ENCODE measurements around the gene CAPZA1.

The CAPZA1 gene

GRCh38 chr1:112678605-112679004, 59.0 kb downstream of the CAPZA1 start:
- no peak for DNase-seq

GRCh38 chr1:112685913-112686312, 66.3 kb downstream of the CAPZA1 start:
- no peak for DNase-seq

GRCh38 chr1:112686417-112686816, 66.8 kb downstream of the CAPZA1 start:
- no peak for DNase-seq

GRCh38 chr1:112686835-112687234, 67.2 kb downstream of the CAPZA1 start:
- no peak for DNase-seq

GRCh38 chr1:112687361-112687760, 67.7 kb downstream of the CAPZA1 start:
- no peak for DNase-seq

GRCh38 chr1:112687785-112688496, 68.3 kb downstream of the CAPZA1 start:
- DNase-seq: no peak

- DNase-seq: no peak
These were observed 69.2 kb downstream of the CAPZA1 start for GRCh38 chr1:112688781-112689193.

- DNase-seq: no peak
These were observed 69.7 kb downstream of the CAPZA1 start for GRCh38 chr1:112689196-112689841.

- DNase-seq: no peak
These were observed 70.2 kb downstream of the CAPZA1 start for GRCh38 chr1:112689842-112690237.

GRCh38 chr1:112692681-112693080, 73.0 kb downstream of the CAPZA1 start:
- no peak for DNase-seq

- DNase-seq: no peak
These were observed 74.2 kb downstream of the CAPZA1 start for GRCh38 chr1:112693821-112694220.

- DNase-seq: no peak
These were observed 74.8 kb downstream of the CAPZA1 start for GRCh38 chr1:112694363-112694929.

GRCh38 chr1:112695276-112695675, 75.6 kb downstream of the CAPZA1 start:
- no peak for DNase-seq

- DNase-seq: no peak
These were observed 77.1 kb downstream of the CAPZA1 start for GRCh38 chr1:112696578-112697314.

- DNase-seq: no peak
These were observed 78.2 kb downstream of the CAPZA1 start for GRCh38 chr1:112697781-112698201.

- peak; percentile 92 for DNase-seq
These were observed 79.0 kb downstream of the CAPZA1 start for GRCh38 chr1:112698366-112699310.

GRCh38 chr1:112699425-112700144, 80.0 kb downstream of the CAPZA1 start:
- DNase-seq: no peak

- peak; percentile 81 for DNase-seq
These were observed 80.9 kb downstream of the CAPZA1 start for GRCh38 chr1:112700290-112701226.

- no peak for DNase-seq
These were observed 81.8 kb downstream of the CAPZA1 start for GRCh38 chr1:112701227-112702066.

GRCh38 chr1:112702067-112702395, 82.4 kb downstream of the CAPZA1 start:
- no peak for DNase-seq

All from DMS53 (cell line).